ENCODE measurements around the gene SLC23A1. TPM values are rescaled to one million over a fixed set of nuclear protein-coding genes. Genes with fewer than 3 reads are reported as not detected.
A peak's percentile ranks its signal among the peaks of the same experiment; 100 is the strongest.

The SLC23A1 gene
- total and polyA plus RNA-seq, 9 of the 15 experiments (the other 6 are each of a cell fraction or from before 2014, with no cell fraction given), result 0.03 to 0.20 (median 0.05) TPM; not detected in 5

GRCh38 chr5:139368613-139369012 lies 14.5 kb downstream of the SLC23A1 start:
- Histone ChIP-seq H2AFZ (ENCODE audit: low read depth, low read length) (no peak overlapping the region), H3K36me3 (ENCODE audit: control insufficient read depth, insufficient read depth, low read length) (peaks cover 66% of the 10 kb centered on the region), H3K9ac (ENCODE audit: insufficient read depth in 1 of 2, low read depth in 2 of 2, low read length in 2 of 2) (no peak overlapping the region), H3K27me3 (ENCODE audit: control insufficient read depth in 2 of 2, insufficient read depth in 2 of 2, low read length in 2 of 2) (no peaks in the 10 kb centered on the region), H4K20me1 (replicated peaks; ENCODE audit: control insufficient read depth, insufficient read depth, low read length) (peaks cover 4% of the 10 kb centered on the region; the same call in 1 of the 2 replicates), H3K27ac (ENCODE audit: extremely low read depth, low read depth, low read length) (no peak overlapping the region), H3K4me3 (no peak overlapping the region), H3K79me2 (ENCODE audit: control insufficient read depth, insufficient read depth, low read length) (no peaks in the 10 kb centered on the region), H3K4me1 (replicated peaks in 1 of 2; ENCODE audit: control insufficient read depth in 2 of 2, insufficient read depth in 2 of 2, low read length in 2 of 2) (no peaks in the 10 kb centered on the region), H3K9me1 (ENCODE audit: control insufficient read depth, insufficient read depth, low read length) (no peaks in the 10 kb centered on the region), H3K4me2 (ENCODE audit: insufficient read depth, low read length) (no peak overlapping the region), H3K9me3 (replicated peaks; ENCODE audit: control insufficient read depth, insufficient read depth, low read depth, low read length) (no peaks in the 10 kb centered on the region)
- POLR2A ChIA-PET, result interaction anchor here (1.3 to 2.2 kb wide), 3 partner anchors 10 to 27 kb away, joined by 3 to 5 read pairs (median 5); partner anchors contain the start of gene PAIP2
- BruUV-seq (replicated peaks), result no TSS peak
- in situ Hi-C loops (cut with MboI), result no loop called here
- intact Hi-C loops (cut with micrococcal nuclease), result no loop called here
- ATAC-seq, result peak; percentile 64
- WGBS (ENCODE audit: insufficient coverage, low coverage, missing lambda C conversion rate), result 80% methylated on average over 2 of the region's 2 CpGs
- CTCF ChIA-PET (ENCODE audit: low intra/inter-chr PET ratio), result interaction anchor here (0.6 to 0.8 kb wide), 2 partner anchors 580 to 666 kb away, joined by 3 read pairs; no protein-coding TSS in a partner anchor
- peak in 1 of 4 experiments; percentile 41 for DNase-seq (ENCODE audit: extremely low read depth in 1 of 4, low spot score in 3 of 4)
- TF ChIP-seq KLF1 (tag; IDR thresholded peaks at IDR 0.05) (no peak), RAD21 (CRISPR knock-in tag; conservative IDR thresholded peaks at IDR 0.05 in 1 of 2, IDR thresholded peaks at IDR 0.05 in 1 of 2) (peak in 1 of 2 experiments; percentile 44; a peak in 2 of 4 replicates), ZBTB11 (CRISPR knock-in tag; IDR thresholded peaks at IDR 0.05) (no peak), CTCF (IDR thresholded peaks at IDR 0.05 in 2 of 3, conservative IDR thresholded peaks at IDR 0.05 in 1 of 3; ENCODE audit: insufficient read depth in 2 of 3, low read depth in 1 of 3, low read length in 3 of 3) (peak in 2 of 3 experiments; percentile 11 to 52; a peak in 4 of 6 replicates)
- FAIRE-seq, result no peak
